ENCODE measurements around the gene CEMIP.

DNA sequence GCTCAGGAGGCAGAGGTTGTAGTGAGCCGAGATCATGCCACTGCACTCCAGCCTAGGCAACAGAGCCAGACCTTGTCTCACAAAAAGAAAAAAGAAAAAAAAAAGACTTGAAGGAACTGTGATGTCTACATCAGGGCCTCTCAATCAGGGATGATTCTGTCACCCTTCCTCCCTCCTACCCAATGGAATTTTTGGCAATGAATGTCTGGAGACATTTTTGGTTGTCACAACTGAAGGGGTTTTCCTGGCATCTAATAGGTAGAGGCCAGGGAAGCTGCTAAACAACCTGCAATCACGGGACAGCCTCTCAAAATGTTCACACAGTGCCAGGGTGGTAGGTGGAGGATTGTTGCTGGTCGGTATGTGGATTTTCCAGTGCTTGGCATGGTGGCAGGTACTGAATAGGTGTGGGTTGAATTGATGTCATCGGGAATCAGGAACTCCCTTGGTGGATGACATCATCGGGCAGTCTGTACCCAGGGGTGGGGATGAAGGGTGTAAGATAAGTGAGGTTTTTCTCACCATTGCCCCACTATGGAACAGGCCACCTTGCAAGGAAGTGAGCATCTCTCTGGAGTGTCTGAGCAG lies 139.1 kb downstream of the CEMIP start:
- TF ChIP-seq, protein P1, sequence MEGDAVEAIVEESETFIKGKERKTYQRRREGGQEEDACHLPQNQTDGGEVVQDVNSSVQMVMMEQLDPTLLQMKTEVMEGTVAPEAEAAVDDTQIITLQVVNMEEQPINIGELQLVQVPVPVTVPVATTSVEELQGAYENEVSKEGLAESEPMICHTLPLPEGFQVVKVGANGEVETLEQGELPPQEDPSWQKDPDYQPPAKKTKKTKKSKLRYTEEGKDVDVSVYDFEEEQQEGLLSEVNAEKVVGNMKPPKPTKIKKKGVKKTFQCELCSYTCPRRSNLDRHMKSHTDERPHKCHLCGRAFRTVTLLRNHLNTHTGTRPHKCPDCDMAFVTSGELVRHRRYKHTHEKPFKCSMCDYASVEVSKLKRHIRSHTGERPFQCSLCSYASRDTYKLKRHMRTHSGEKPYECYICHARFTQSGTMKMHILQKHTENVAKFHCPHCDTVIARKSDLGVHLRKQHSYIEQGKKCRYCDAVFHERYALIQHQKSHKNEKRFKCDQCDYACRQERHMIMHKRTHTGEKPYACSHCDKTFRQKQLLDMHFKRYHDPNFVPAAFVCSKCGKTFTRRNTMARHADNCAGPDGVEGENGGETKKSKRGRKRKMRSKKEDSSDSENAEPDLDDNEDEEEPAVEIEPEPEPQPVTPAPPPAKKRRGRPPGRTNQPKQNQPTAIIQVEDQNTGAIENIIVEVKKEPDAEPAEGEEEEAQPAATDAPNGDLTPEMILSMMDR (IDR thresholded peaks at IDR 0.05): no peak
- TF ChIP-seq POLR2A (IDR thresholded peaks at IDR 0.05): no peak

Measured in adrenal gland (tissue), 5 donors.